K562 (cell line): ENCODE results near the gene INPP1. TPM values are rescaled to one million over a fixed set of nuclear protein-coding genes. Genes with fewer than 3 reads are reported as not detected.

Experiments
- C11orf30 ChIP-seq: fragments of 450-650 bp; IDR thresholded peaks from 2 replicates; pipeline ENCODE4 v1.6.1; 2016; ENCODE audit warnings: low read depth, mild to moderate bottlenecking
- CBFA2T3 ChIP-seq: fragments of 450-650 bp; IDR thresholded peaks from 2 replicates; pipeline ENCODE4 v1.6.1; 2017
- ETV6 ChIP-seq, 3 experiments: fragments of 150-350 bp in 1 of 3; sonication (generic) in 1 of 3; formaldehyde crosslinking in 1 of 3; IDR thresholded peaks; 2 replicates each; pipeline versions ENCODE4 v1.6.1 to v1.8.0; 2014 to 2022; ENCODE audit warnings: borderline replicate concordance in 2 of 3, low read depth in 2 of 3, antibody characterized with exemption in 1 of 3, low read length in 1 of 3, mild to moderate bottlenecking in 1 of 3, missing genetic modification reagents in 1 of 3
- HDAC6 ChIP-seq: IDR thresholded peaks from 2 replicates; pipeline ENCODE4 v1.6.1; 2012; ENCODE audit warnings: low read depth, mild to moderate bottlenecking, control low read depth, inconsistent platforms, low read length, moderate library complexity
- IRF2 ChIP-seq: sonication (generic); formaldehyde crosslinking; IDR thresholded peaks from 2 replicates; pipeline ENCODE4 v1.8.1; 2022; ENCODE audit warnings: mild to moderate bottlenecking, missing genetic modification reagents
- MTA1 ChIP-seq: fragments of 450-650 bp; IDR thresholded peaks from 2 replicates; pipeline ENCODE4 v1.6.1; 2017; ENCODE audit warnings: borderline replicate concordance
- SMC3 ChIP-seq: conservative IDR thresholded peaks from 2 replicates; pipeline ENCODE4 v1.6.1; 2011; ENCODE audit warnings: low read depth, low read length, improper control_type of control experiment; ENCODE audit not compliant: insufficient read depth
- TBL1XR1 ChIP-seq, 2 experiments: IDR thresholded peaks; 2 replicates each; pipeline ENCODE4 v1.6.1; 2012; ENCODE audit warnings: improper control_type of control experiment in 2 of 2, low read length in 2 of 2, mild to moderate bottlenecking in 1 of 2
- TCF3 ChIP-seq: sonication (generic); formaldehyde crosslinking; IDR thresholded peaks from 2 replicates; pipeline ENCODE4 v1.4.0; 2020; ENCODE audit warnings: mild to moderate bottlenecking, missing genetic modification reagents
- ZNF551 ChIP-seq: fragments of 250-450 bp; sonication (Bioruptor Pico); IDR thresholded peaks from 2 replicates; pipeline ENCODE4 v1.5.0; 2021; ENCODE audit warnings: mild to moderate bottlenecking, moderate library complexity
- polyA plus RNA-seq, 8 experiments: library from polyadenylated mRNA; depleted of rRNA in 4 of 8; stranded (reverse) in 5 of 8; unstranded in 3 of 8; fragments of >200 nt; fragmentation: Nextera tagmentation in 2 of 8; fragmentation: Illumina TruSeq in 1 of 8; extraction: Ambion mirVana in 2 of 8; extraction: Trizol in 1 of 8; gene quantifications; 2 replicates each; pipeline versions ENCODE4 v1.2.1 to v1.2.3, GENCODE V29; 2011 to 2014; ENCODE audit warnings: inconsistent platforms in 1 of 8, missing spikeins in 1 of 8
- total RNA-seq, 7 experiments: library from RNA; depleted of rRNA in 6 of 7; stranded (reverse); fragments of >200 nt in 6 of 7; fragmentation: Illumina TruSeq in 2 of 7; extraction: Trizol in 2 of 7; gene quantifications; 2 replicates each; pipeline versions ENCODE4 v1.2.1 to v1.2.3, GENCODE V29; 2011 to 2021; ENCODE audit warnings: low replicate concordance in 1 of 7
- TF ChIP-seq, protein P1 (sequence below), 2 experiments: fragments of 450-650 bp in 1 of 2; sonication (generic) in 1 of 2; formaldehyde crosslinking in 1 of 2; IDR thresholded peaks in 1 of 2; conservative IDR thresholded peaks in 1 of 2; 2 replicates each; pipeline versions ENCODE4 v1.6.1 to v1.8.1; 2016 to 2023; ENCODE audit warnings: mild to moderate bottlenecking in 2 of 2, moderate library complexity in 2 of 2, inconsistent platforms in 1 of 2, missing genetic modification reagents in 1 of 2
- TF ChIP-seq, protein P2 (sequence below), 2 experiments: fragments of 450-650 bp; IDR thresholded peaks; 2 replicates each; pipeline ENCODE4 v1.6.1; 2016; ENCODE audit warnings: mild to moderate bottlenecking in 2 of 2, borderline replicate concordance in 1 of 2, low read depth in 1 of 2, moderate library complexity in 1 of 2
- TF ChIP-seq, protein P3 (sequence below): sonication (generic); formaldehyde crosslinking; IDR thresholded peaks from 2 replicates; pipeline ENCODE4 v1.8.0; 2022; ENCODE audit warnings: mild to moderate bottlenecking, low read depth, missing genetic modification reagents

The INPP1 gene
- total and polyA plus RNA-seq, 9 of the 15 experiments (the other 6 are each of a cell fraction or from before 2014, with no cell fraction given), result 3.7 to 11.8 (median 6.5) TPM

DNA sequence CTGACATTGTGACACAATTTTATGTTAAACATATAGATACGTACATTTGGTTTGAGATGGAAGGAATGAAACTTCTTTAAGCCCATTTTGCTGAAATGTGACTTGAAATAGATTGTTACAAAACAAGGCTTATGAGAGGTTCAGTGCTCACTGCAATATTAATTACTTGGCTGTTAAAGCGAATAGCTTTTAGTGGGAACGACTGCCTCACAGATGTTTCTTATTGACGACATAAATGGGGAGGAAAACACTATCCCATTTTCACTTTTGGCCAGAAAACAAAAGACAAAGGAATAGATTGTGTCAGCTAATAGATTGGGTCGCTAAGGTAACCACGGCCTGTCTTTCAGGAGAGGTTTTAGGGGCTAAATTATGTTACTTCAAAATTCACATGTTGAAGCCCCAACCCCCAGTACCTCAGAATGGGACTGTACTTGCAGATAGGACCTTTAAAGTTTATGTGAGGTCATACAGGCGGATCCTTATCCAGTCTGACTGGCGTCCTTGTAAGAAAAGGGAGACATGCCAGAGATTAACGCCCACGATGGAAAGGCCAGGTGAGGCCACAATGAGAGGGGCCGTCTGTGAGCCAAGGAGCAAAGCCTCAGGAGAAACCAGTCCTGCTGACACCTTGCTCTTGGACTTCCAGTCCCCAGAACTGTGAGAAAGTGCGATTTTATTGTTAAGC, 10.8 kb downstream of the INPP1 start (continued):
- TF ChIP-seq, protein P1, sequence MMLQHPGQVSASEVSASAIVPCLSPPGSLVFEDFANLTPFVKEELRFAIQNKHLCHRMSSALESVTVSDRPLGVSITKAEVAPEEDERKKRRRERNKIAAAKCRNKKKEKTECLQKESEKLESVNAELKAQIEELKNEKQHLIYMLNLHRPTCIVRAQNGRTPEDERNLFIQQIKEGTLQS (IDR thresholded peaks at IDR 0.05), result peak; percentile 46; the same call in 1 of the 2 replicates
- TF ChIP-seq, protein P1 (CRISPR knock-in tag; conservative IDR thresholded peaks at IDR 0.05), result no peak
- TF ChIP-seq, protein P2, sequence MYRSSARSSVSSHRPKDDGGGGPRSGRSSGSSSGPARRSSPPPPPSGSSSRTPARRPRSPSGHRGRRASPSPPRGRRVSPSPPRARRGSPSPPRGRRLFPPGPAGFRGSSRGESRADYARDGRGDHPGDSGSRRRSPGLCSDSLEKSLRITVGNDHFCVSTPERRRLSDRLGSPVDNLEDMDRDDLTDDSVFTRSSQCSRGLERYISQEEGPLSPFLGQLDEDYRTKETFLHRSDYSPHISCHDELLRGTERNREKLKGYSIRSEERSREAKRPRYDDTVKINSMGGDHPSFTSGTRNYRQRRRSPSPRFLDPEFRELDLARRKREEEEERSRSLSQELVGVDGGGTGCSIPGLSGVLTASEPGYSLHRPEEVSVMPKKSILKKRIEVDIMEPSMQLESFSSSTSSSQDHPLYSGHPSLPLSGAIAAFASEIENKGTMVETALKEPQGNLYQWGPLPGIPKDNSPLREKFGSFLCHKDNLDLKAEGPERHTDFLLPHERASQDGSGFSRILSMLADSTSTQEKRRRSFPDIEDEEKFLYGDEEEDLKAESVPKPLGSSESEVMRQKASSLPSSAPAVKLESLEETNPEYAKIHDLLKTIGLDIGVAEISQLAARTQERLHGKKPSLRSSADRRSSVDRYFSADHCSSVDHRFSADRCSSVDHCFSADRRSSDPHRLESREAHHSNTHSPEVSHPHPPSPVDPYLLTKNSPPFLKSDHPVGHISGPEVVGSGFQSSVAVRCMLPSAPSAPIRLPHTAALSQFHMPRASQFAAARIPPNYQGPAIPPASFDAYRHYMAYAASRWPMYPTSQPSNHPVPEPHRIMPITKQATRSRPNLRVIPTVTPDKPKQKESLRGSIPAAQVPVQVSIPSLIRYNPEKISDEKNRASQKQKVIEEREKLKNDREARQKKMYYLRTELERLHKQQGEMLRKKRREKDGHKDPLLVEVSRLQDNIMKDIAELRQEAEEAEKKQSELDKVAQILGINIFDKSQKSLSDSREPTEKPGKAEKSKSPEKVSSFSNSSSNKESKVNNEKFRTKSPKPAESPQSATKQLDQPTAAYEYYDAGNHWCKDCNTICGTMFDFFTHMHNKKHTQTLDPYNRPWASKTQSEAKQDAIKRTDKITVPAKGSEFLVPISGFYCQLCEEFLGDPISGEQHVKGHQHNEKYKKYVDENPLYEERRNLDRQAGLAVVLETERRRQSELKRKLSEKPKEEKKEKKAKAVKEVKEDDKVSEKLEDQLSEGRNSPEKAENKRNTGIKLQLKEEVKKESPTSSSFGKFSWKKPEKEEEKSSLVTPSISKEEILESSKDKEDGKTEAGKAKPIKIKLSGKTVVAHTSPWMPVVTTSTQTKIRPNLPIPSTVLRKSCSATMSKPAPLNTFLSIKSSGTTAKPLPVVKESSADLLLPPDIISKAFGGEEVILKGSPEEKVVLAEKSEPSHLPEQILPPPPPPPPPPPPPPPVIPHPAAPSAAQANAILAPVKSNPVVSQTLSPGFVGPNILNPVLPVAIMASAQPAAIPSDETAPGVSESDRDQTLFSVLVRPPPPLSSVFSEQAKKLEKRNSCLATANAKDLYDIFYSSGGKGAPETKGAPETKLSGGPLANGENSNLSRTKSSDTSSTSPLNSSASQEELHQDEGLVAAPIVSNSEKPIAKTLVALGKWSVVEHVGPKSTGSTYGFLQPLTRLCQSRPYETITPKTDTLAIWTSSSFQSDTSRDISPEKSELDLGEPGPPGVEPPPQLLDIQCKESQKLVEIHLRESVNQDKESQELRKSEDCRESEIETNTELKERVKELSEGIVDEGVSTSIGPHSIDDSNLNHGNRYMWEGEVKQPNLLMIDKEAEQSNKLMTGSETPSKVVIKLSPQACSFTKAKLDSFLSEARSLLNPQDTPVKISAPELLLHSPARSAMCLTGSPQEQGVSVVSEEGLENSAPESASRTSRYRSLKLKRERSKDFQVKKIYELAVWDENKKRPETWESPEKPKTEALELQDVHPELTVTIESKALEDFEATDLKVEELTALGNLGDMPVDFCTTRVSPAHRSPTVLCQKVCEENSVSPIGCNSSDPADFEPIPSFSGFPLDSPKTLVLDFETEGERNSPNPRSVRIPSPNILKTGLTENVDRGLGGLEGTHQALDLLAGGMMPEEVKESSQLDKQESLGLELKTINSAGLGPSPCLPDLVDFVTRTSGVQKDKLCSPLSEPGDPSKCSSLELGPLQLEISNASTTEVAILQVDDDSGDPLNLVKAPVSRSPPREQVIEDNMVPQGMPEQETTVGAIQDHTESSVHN (IDR thresholded peaks at IDR 0.05; ENCODE audit: borderline replicate concordance in 1 of 2, low read depth in 1 of 2), result no peak
- TF ChIP-seq, protein P3, sequence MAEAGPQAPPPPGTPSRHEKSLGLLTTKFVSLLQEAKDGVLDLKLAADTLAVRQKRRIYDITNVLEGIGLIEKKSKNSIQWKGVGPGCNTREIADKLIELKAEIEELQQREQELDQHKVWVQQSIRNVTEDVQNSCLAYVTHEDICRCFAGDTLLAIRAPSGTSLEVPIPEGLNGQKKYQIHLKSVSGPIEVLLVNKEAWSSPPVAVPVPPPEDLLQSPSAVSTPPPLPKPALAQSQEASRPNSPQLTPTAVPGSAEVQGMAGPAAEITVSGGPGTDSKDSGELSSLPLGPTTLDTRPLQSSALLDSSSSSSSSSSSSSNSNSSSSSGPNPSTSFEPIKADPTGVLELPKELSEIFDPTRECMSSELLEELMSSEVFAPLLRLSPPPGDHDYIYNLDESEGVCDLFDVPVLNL (CRISPR knock-in tag), result no peak
- TF ChIP-seq SMC3 (no peak), IRF2 (no peak), CBFA2T3 (peak; percentile 77), C11orf30 (no peak), TCF3 (CRISPR knock-in tag) (0 out of 2 replicates have a peak, but pooled peaks have one; percentile 21), ZNF551 (no peak), TBL1XR1 (IDR thresholded peaks at IDR 0.05; ENCODE audit: low read length in 2 of 2) (peak in 1 of 2 experiments; percentile 65; a peak in 1 of 4 replicates), HDAC6 (no peak), ETV6 (IDR thresholded peaks at IDR 0.05; ENCODE audit: borderline replicate concordance in 1 of 2, low read depth in 2 of 2, low read length in 1 of 2) (no peak), ETV6 (CRISPR knock-in tag; IDR thresholded peaks at IDR 0.05; ENCODE audit: borderline replicate concordance) (no peak), MTA1 (0 out of 2 replicates have a peak, but pooled peaks have one; percentile 41)
